GM18868 (cell line): ENCODE data around the gene LDLRAD4.

Experiments
- ATAC-seq: cut with Tn5 transposase; IDR thresholded peaks from one replicate; pipeline ENCODE4 v1.9.1; 2021; ENCODE audit warnings: mild to moderate bottlenecking, moderate library complexity; ENCODE audit not compliant: unreplicated experiment

LDLRAD4 gene

GRCh38 chr18:13227910-13228309 lies 9.3 kb downstream of the LDLRAD4 start:
- no peak for ATAC-seq

- ATAC-seq, result no peak
These were observed 10.6 kb downstream of the LDLRAD4 start for GRCh38 chr18:13229001-13229671.

DNA sequence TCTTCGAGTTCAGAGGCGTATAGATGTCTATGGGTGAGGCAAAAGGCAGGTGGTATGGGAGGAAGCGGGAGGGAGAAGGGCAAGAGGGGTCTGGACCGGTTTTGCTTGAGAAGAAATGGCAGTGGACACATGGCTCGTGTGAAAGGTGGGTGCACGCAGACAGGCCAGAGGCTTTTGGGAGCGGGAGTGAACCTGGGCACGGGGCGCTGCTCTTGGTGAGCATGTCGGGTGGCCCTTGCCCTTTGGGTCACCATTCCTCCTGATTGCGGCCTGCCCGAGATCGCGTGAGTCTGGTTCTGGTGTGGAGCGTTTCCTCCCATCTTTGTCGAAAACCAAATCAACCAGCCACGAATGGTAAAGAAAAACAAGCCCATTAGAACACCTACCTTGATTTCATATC lies 12.6 kb downstream of the LDLRAD4 start:
- no peak for ATAC-seq

GRCh38 chr18:13232086-13232917 lies 13.7 kb downstream of the LDLRAD4 start:
- no peak for ATAC-seq

GRCh38 chr18:13232971-13233786 lies 14.6 kb downstream of the LDLRAD4 start:
- ATAC-seq, result no peak

DNA sequence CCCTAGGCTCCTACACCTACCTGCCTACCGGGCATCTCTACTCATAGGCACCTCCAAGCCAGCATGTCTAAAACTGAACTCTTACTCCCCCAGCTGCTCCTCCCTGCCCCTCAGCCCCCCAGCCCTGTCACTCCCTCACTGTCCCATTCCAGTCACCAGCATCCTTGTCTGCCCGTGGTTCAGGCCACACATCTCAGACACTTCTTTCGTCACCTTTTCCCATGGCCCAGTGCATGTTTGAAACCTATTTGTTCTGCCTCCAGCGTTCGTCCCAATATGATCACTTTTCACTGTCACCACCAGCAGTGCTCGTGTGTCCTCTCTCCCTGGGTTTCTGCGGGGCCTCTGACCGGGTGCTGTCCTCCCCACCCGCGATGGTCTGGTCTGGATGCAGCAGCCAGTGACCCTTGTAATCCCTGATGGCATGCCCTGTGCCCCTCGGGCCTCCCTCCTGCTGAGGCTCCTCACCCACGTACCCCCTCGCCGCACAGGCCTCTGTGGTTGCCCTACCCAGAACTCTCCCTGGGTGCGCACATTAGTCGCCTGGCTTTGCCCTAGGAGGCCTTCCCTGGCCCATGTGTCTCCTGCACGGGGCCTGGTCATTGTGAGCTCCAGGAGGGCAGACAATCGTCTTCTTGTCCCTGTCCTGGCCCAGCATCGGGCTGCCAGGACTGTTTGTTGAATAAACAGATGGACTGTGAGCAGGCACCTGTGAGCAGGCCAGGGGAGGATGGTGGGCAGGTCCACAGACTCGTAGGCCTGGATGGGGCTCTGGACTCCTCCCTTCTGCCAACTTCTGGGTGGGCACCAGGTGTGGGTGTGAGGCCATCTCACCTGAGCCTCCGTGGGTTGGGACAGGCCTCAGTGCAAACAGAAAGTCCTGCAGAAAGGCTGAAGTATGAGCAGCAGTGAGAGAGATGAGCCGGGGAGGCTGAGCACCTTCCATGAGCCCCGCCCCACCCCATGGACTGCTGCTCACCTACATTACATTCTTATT lies 15.5 kb downstream of the LDLRAD4 start:
- no peak for ATAC-seq

- ATAC-seq, result no peak
These were observed 16.9 kb downstream of the LDLRAD4 start for GRCh38 chr18:13235421-13235831.

DNA sequence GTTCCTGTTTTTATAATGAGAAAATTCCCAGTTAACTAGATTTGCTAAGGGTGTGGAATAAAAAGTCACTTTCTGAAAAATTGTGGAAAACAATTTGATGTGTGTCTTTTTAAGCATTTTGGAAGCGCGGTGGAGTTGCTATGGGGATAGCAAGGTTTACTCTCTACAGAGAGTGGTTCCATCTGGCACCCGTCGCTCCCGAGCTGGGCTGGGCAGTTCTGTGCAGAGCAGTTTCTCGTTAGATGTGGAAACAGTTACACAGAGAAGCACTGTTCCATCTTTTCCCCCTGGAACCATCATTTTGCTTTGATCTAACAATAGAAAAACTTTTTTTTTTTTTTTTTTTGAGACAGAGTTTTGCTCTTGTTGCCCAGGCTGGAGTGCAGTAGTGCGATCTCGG lies 17.4 kb downstream of the LDLRAD4 start:
- no peak for ATAC-seq

- no peak for ATAC-seq
These were observed 17.9 kb downstream of the LDLRAD4 start for GRCh38 chr18:13236411-13236810.

GRCh38 chr18:13237073-13237472 lies 18.5 kb downstream of the LDLRAD4 start:
- ATAC-seq, result no peak

- ATAC-seq, result no peak
These were observed 19.1 kb downstream of the LDLRAD4 start for GRCh38 chr18:13237641-13238040.

DNA sequence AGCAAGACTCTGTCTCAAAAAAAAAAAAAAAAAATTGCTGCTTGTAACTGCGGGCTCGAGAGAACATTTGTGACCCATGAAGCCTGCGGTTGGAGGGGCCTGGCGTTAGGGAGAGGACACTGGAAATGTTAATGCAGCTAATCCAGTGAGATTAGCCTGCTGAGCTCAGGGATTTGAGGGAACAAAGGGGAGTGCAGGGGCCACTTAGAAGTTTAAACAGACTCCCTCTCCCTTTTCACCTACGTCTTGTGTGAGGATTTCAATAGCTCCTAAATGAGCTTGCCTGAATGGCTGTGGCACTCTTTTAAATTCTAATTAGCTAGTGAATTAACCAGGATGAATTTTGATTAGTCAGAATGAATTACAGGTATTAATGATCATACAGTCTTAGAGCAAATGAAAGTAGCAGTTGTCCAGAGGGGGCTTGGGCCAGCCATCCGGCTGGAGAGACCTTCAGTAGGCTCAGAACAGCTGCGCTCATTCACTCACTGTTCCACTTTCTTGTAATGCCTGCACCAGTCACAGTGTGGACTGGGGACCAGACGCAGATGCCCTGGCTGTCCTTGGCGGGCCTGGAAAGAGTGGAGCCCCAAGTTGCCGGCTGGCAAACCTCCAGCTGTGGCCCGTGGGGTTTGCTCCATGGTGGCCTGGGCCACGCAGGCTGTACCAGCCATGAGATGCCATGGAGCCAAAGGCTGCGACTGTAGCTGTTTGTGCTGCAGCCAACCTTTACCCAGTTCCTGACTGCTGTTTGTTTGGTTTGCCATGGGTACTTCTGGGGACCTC lies 20.8 kb downstream of the LDLRAD4 start:
- ATAC-seq, result no peak

- no peak for ATAC-seq
These were observed 21.6 kb downstream of the LDLRAD4 start for GRCh38 chr18:13240060-13240725.

- no peak for ATAC-seq
These were observed 22.7 kb downstream of the LDLRAD4 start for GRCh38 chr18:13241083-13241892.

DNA sequence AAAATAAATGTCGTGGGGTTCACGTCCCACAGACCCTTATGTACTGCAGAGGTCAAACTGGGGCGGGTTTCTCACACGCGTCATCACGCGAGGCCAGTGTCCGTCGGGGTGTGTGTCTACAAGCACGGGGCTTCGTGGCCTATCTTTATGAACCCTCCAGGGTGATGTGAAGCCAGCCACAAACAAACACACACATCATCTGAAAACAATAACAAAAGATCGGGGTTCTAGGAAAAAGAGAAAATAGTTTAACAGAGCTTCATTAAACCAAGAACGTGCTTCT lies 23.3 kb downstream of the LDLRAD4 start:
- ATAC-seq, result no peak

DNA sequence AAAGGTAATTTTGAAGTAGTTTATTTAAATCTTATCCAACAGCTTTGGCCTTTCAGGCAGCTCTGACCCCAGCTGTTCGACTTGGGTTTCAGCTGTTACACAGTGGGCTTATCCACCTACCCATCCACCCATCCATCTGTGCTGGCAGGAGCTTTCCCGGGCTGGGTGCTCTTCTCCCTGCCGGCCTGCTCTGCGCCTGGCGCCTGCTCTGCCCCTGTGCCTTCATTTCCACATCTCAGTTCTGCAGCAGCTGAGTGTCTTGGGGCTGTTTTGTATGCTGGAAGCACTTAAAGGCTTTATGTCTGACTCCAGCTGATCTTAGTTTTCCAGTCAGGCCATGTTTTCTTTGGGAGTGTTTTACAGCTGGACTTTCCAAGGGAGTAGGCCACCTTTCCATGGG lies 24.2 kb downstream of the LDLRAD4 start:
- no peak for ATAC-seq

- no peak for ATAC-seq
These were observed 24.8 kb downstream of the LDLRAD4 start for GRCh38 chr18:13243363-13243762.

DNA sequence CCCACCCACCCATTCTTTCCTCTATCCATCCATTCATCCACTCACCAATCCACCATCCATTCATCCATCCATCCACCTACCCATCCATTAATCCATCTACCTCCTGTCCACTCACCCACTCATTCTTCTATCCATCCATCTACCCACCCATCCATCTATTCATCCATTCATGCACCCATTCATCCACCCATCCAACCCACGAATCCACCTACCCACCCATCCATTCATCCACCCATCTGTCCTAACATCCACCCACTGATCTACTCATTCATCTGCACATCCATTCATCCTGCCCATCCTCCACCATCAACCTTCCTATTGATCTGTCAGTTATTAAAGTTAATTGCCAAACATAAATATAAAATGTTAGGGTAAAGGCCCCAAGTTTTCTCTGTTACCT lies 25.6 kb downstream of the LDLRAD4 start:
- no peak for ATAC-seq
